IMR-90 (cell line): ENCODE measurements around the gene KCNJ10. TPM values are rescaled to one million over a fixed set of nuclear protein-coding genes. Genes with fewer than 3 reads are reported as not detected.

Source experiments
- ATAC-seq: fragments of 200-7000 bp; cut with Tn5 transposase; 2 replicates; pipeline ENCODE4 v1.9.1; 2020; ENCODE audit warnings: low read depth, mild to moderate bottlenecking, moderate library complexity
- BruUV-seq: library from RNA; stranded (reverse); fragments of 400-500 nt; replicated peaks from 2 replicates; lab custom pipeline; 2021; lab: Mats Ljungman, UMichigan
- CTCF ChIA-PET: fragments of 300-600 bp; formaldehyde crosslinking; extraction: SDS; loops from one replicate; lab custom pipeline; 2021; ENCODE audit warnings: antibody characterized with exemption; lab: Yijun Ruan, JAX
- POLR2A ChIA-PET: fragments of 300-600 bp; sonication (Branson Sonifier 250); formaldehyde crosslinking; loops from one replicate; lab custom pipeline; 2022; ENCODE audit warnings: antibody characterized with exemption; ENCODE audit not compliant: unreplicated experiment; lab: Charles Lee
- DNase-seq: peaks from one replicate; pipeline ENCODE4 v3.0.0; 2013
- H2AFZ ChIP-seq: replicated peaks from 2 replicates; pipeline ENCODE3; 2013; ENCODE audit warnings: low read length, mild to moderate bottlenecking; ENCODE audit not compliant: poor library complexity
- H2AK5ac ChIP-seq: 2 replicates; pipeline ENCODE4 v1.6.1; 2013; ENCODE audit warnings: low read depth, low read length, inconsistent platforms
- H2AK9ac ChIP-seq: replicated peaks from 2 replicates; pipeline ENCODE3; 2013; ENCODE audit warnings: mild to moderate bottlenecking, low read depth, low read length, moderate library complexity; ENCODE audit not compliant: poor library complexity
- H2BK120ac ChIP-seq: 2 replicates; pipeline ENCODE4 v1.6.1; 2013; ENCODE audit warnings: low read depth, low read length, inconsistent platforms
- H2BK15ac ChIP-seq: 3 replicates; pipeline ENCODE4 v1.6.1; 2013; ENCODE audit warnings: low read depth, low read length, inconsistent platforms
- H2BK20ac ChIP-seq: 2 replicates; pipeline ENCODE4 v1.6.1; 2013; ENCODE audit warnings: low read depth, mild to moderate bottlenecking, inconsistent platforms, low read length, moderate library complexity
- H2BK5ac ChIP-seq: 2 replicates; pipeline ENCODE4 v1.6.1; 2013; ENCODE audit warnings: mild to moderate bottlenecking, low read depth, low read length, inconsistent platforms; ENCODE audit not compliant: poor library complexity, severe bottlenecking
- H3K14ac ChIP-seq: replicated peaks from 2 replicates; pipeline ENCODE4 v1.6.1; 2013; ENCODE audit warnings: low read depth, low read length, inconsistent platforms
- H3K18ac ChIP-seq: 2 replicates; pipeline ENCODE4 v1.6.1; 2013; ENCODE audit warnings: low read depth, low read length, control low read depth
- H3K23ac ChIP-seq: 2 replicates; pipeline ENCODE4 v1.6.1; 2013; ENCODE audit warnings: low read depth, low read length, inconsistent platforms
- H3K27ac ChIP-seq: 2 replicates; pipeline ENCODE4 v1.5.1; 2013; ENCODE audit warnings: mild to moderate bottlenecking, control low read depth, low read length; ENCODE audit not compliant: insufficient read depth
- H3K27me3 ChIP-seq: 2 replicates; pipeline ENCODE4 v1.6.1; 2013; ENCODE audit warnings: low read length; ENCODE audit not compliant: control insufficient read depth, insufficient read depth
- H3K36me3 ChIP-seq: 2 replicates; pipeline ENCODE4 v1.6.1; 2013; ENCODE audit warnings: low read length, mixed read lengths; ENCODE audit not compliant: control insufficient read depth, insufficient read depth
- H3K4ac ChIP-seq: 2 replicates; pipeline ENCODE4 v1.6.1; 2013; ENCODE audit warnings: low read depth, low read length, inconsistent platforms
- H3K4me1 ChIP-seq: 2 replicates; pipeline ENCODE4 v1.6.1; 2013; ENCODE audit warnings: low read length, mixed read lengths; ENCODE audit not compliant: control insufficient read depth, insufficient read depth
- H3K4me2 ChIP-seq: 2 replicates; pipeline ENCODE4 v1.6.1; 2013; ENCODE audit warnings: low read depth, mild to moderate bottlenecking, control low read depth, low read length, moderate library complexity
- H3K4me3 ChIP-seq: 2 replicates; pipeline ENCODE4 v1.5.1; 2013; ENCODE audit warnings: low read depth, mild to moderate bottlenecking, control low read depth, low read length, moderate library complexity; ENCODE audit not compliant: insufficient read depth
- H3K56ac ChIP-seq: 2 replicates; pipeline ENCODE4 v1.6.1; 2013; ENCODE audit warnings: low read length, inconsistent platforms; ENCODE audit not compliant: insufficient read depth; ENCODE audit errors: extremely low read depth
- H3K79me1 ChIP-seq, 2 experiments: 2 replicates each; pipeline ENCODE4 v1.6.1; 2013; ENCODE audit warnings: low read length in 2 of 2, inconsistent platforms in 1 of 2, low read depth in 1 of 2
- H3K9ac ChIP-seq: 2 replicates; pipeline ENCODE4 v1.6.1; 2013; ENCODE audit warnings: low read depth, low read length, control low read depth
- H3K9me1 ChIP-seq: 2 replicates; pipeline ENCODE4 v1.6.1; 2013; ENCODE audit warnings: low read length, inconsistent platforms; ENCODE audit not compliant: insufficient read depth
- H3K9me3 ChIP-seq: 2 replicates; pipeline ENCODE4 v1.6.1; 2013; ENCODE audit warnings: low read length; ENCODE audit not compliant: control insufficient read depth, insufficient read depth
- H4K20me1 ChIP-seq: 2 replicates; pipeline ENCODE4 v1.6.1; 2013; ENCODE audit warnings: low read length, inconsistent platforms; ENCODE audit not compliant: insufficient read depth
- H4K5ac ChIP-seq: 2 replicates; pipeline ENCODE4 v1.6.1; 2013; ENCODE audit warnings: mild to moderate bottlenecking, low read depth, low read length, control low read depth
- H4K8ac ChIP-seq, 2 experiments: 2 replicates each; pipeline ENCODE4 v1.6.1; 2013; ENCODE audit warnings: low read depth in 2 of 2, low read length in 2 of 2, control low read depth in 1 of 2, inconsistent platforms in 1 of 2
- H4K91ac ChIP-seq: 2 replicates; pipeline ENCODE4 v1.6.1; 2013; ENCODE audit warnings: low read depth, low read length, inconsistent platforms; ENCODE audit not compliant: insufficient read depth
- CHD1 ChIP-seq: IDR thresholded peaks from 2 replicates; pipeline ENCODE4 v1.6.1; 2012; ENCODE audit warnings: low read depth, low read length, improper control_type of control experiment
- FOS ChIP-seq: fragments of 150-350 bp; IDR thresholded peaks from 2 replicates; pipeline ENCODE4 v1.6.1; 2016; ENCODE audit warnings: low read depth, low read length
- MAFK ChIP-seq: IDR thresholded peaks from 2 replicates; pipeline ENCODE4 v1.6.1; 2012; ENCODE audit warnings: low read depth, low read length, improper control_type of control experiment
- MAZ ChIP-seq: IDR thresholded peaks from 2 replicates; pipeline ENCODE4 v1.6.1; 2012; ENCODE audit warnings: low read depth, mild to moderate bottlenecking, low read length, improper control_type of control experiment, moderate library complexity, borderline replicate concordance
- MXI1 ChIP-seq: IDR thresholded peaks from 2 replicates; pipeline ENCODE4 v1.6.1; 2012; ENCODE audit warnings: low read depth, mild to moderate bottlenecking, low read length, moderate library complexity, borderline replicate concordance
- POLR2A ChIP-seq: IDR thresholded peaks from 2 replicates; pipeline ENCODE4 v1.6.1; 2012; ENCODE audit warnings: mild to moderate bottlenecking, low read depth, low read length
- RAD21 ChIP-seq: IDR thresholded peaks from 2 replicates; pipeline ENCODE4 v1.6.1; 2012; ENCODE audit warnings: low read length, improper control_type of control experiment
- RCOR1 ChIP-seq: IDR thresholded peaks from 2 replicates; pipeline ENCODE4 v1.6.1; 2012; ENCODE audit warnings: mild to moderate bottlenecking, low read length, improper control_type of control experiment; ENCODE audit not compliant: insufficient replicate concordance
- RFX5 ChIP-seq: IDR thresholded peaks from 2 replicates; pipeline ENCODE4 v1.8.0; 2012; ENCODE audit warnings: low read depth, mild to moderate bottlenecking, low read length, moderate library complexity
- SMC3 ChIP-seq: fragments of 150-350 bp; IDR thresholded peaks from 2 replicates; pipeline ENCODE4 v1.6.1; 2016; ENCODE audit warnings: low read depth, mild to moderate bottlenecking, antibody characterized with exemption, low read length, moderate library complexity
- WGBS, 2 experiments: methylation state at CpG; one replicate each; pipeline versions ENCODE4 v1.1.5 to v1.1.7; 2013; ENCODE audit warnings: missing lambda C conversion rate in 2 of 2; ENCODE audit not compliant: insufficient read length in 1 of 2; ENCODE audit errors: extremely low coverage in 2 of 2; 5-methylcytosine and 5-hydroxymethylcytosine counted together
- dilution Hi-C: fragments of 300-500 bp; cut with HindIII; formaldehyde crosslinking; loops from one replicate; pipeline ENCODE4 v1.14.3; 2018; ENCODE audit warnings: low sequenced_read_pairs; ENCODE audit not compliant: unreplicated experiment
- in situ Hi-C: fragments of 300-500 bp; cut with MboI; formaldehyde crosslinking; loops from 3 replicates; pipeline ENCODE4 v1.14.3; 2019; ENCODE audit warnings: low sequenced_read_pairs, inconsistent platforms, mixed read lengths
- intact Hi-C: fragments of 100-400 bp; cut with micrococcal nuclease; formaldehyde crosslinking; loops from 2 replicates; pipeline ENCODE4 v1.10.0; 2022
- polyA plus RNA-seq, 3 experiments: library from polyadenylated mRNA; depleted of rRNA; stranded (reverse); fragments of >200 nt; gene quantifications; 2 replicates each; pipeline ENCODE4 v1.2.3, GENCODE V29; 2012; ENCODE audit warnings: low replicate concordance in 1 of 3
- total RNA-seq: library from RNA; depleted of rRNA; stranded (reverse); fragments of >200 nt; gene quantifications from 2 replicates; pipeline ENCODE4 v1.2.3, GENCODE V29; 2012
- TF ChIP-seq, protein P1 (sequence below): conservative IDR thresholded peaks from 2 replicates; pipeline ENCODE4 v1.5.1; 2012; ENCODE audit warnings: mild to moderate bottlenecking, low read depth, low read length, improper control_type of control experiment
- TF ChIP-seq, protein P2 (sequence below): fragments of 150-350 bp; IDR thresholded peaks from 2 replicates; pipeline ENCODE4 v1.6.1; 2017; ENCODE audit warnings: mild to moderate bottlenecking, antibody characterized with exemption, low read length, low read depth

The KCNJ10 gene
- total and polyA plus RNA-seq, 2 of the 4 experiments (the other 2 are of a cell fraction), result not detected

DNA sequence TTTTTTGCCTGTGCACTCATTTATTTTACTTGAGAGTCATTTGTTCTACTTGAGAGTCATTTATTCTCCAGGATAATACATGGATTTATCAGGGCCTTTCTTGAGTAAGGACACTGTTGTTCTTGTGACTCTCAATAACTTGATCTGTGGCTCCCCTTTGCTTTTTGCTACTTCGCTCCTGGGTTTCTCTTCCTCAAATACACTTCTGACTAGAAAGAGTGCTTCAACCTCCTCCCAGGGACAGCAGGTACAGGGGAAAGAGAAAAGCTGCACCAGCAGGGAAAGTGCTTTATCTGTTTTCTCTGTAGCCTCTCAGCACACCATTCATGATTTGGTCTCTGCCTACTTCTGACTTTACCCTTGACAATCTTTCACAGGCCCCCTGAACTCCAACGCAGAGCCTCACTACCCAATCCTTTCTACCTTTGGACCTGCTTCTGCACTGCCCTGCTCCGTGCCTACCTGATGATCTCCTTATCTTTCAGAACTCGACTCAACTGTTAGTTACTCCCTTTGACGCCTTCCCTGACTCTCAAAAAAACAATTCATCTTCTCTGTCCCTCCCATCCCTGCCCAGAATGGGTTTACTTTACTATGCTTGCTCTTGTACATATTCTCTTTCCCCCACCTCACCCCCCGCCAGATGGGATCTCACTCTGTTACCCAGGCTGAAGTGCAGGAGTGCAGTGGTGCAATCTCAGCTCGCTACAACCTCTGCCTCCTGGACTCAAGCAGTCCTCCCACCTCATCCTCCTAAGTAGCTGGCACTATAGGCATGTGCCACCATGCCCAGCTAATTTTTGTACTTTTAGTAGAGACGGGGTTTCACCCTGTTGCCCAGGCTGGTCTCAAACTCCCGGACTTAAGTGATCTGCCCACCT is 22.6 kb downstream of the KCNJ10 start:
- peak overlapping the region; percentile 63 for H3K4me2 ChIP-seq
- no peak overlapping the region for H3K56ac ChIP-seq
- no peak overlapping the region for H3K14ac ChIP-seq
- no peaks in the 10 kb centered on the region for H3K9me3 ChIP-seq
- no peak overlapping the region for H3K27ac ChIP-seq
- H2BK120ac ChIP-seq, result no peak overlapping the region
- in situ Hi-C loops (no loop called here), dilution Hi-C loops (no loop called here), intact Hi-C loops (loop anchor here (2.0 kb wide), 1 partner anchor 31 kb away; no protein-coding TSS in a partner anchor)
- 40% methylated on average over 6 of the region's 9 CpGs; no CpG with 5 or more reads in 1 of the 2 experiments for WGBS, 2 experiments
- H3K9ac ChIP-seq, result no peak overlapping the region
- H3K4me1 ChIP-seq, result no peaks in the 10 kb centered on the region
- H4K91ac ChIP-seq, result no peak overlapping the region
- TF ChIP-seq SMC3, result no peak
- no peak for TF ChIP-seq RFX5
- TF ChIP-seq CHD1, result no peak
- TF ChIP-seq RAD21, result no peak
- no peak for TF ChIP-seq MAFK
- no peak for TF ChIP-seq MAZ
- TF ChIP-seq POLR2A, result no peak
- TF ChIP-seq, protein P1, sequence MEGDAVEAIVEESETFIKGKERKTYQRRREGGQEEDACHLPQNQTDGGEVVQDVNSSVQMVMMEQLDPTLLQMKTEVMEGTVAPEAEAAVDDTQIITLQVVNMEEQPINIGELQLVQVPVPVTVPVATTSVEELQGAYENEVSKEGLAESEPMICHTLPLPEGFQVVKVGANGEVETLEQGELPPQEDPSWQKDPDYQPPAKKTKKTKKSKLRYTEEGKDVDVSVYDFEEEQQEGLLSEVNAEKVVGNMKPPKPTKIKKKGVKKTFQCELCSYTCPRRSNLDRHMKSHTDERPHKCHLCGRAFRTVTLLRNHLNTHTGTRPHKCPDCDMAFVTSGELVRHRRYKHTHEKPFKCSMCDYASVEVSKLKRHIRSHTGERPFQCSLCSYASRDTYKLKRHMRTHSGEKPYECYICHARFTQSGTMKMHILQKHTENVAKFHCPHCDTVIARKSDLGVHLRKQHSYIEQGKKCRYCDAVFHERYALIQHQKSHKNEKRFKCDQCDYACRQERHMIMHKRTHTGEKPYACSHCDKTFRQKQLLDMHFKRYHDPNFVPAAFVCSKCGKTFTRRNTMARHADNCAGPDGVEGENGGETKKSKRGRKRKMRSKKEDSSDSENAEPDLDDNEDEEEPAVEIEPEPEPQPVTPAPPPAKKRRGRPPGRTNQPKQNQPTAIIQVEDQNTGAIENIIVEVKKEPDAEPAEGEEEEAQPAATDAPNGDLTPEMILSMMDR, result no peak
- TF ChIP-seq, protein P2, sequence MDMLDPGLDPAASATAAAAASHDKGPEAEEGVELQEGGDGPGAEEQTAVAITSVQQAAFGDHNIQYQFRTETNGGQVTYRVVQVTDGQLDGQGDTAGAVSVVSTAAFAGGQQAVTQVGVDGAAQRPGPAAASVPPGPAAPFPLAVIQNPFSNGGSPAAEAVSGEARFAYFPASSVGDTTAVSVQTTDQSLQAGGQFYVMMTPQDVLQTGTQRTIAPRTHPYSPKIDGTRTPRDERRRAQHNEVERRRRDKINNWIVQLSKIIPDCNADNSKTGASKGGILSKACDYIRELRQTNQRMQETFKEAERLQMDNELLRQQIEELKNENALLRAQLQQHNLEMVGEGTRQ, result no peak
- no peak for TF ChIP-seq FOS
- TF ChIP-seq RCOR1, result no peak
- TF ChIP-seq MXI1, result no peak
- no peak for ATAC-seq
- H4K20me1 ChIP-seq, result no peaks in the 10 kb centered on the region
- no TSS peak for BruUV-seq
- H2BK15ac ChIP-seq, result no peak overlapping the region
- H2AFZ ChIP-seq, result peak overlapping the region; percentile 35
- no peak overlapping the region for H3K18ac ChIP-seq
- H4K8ac ChIP-seq, result no peak overlapping the region
- no peak overlapping the region for H4K5ac ChIP-seq
- no peak overlapping the region for H2AK5ac ChIP-seq
- H3K9me1 ChIP-seq, result no peaks in the 10 kb centered on the region
- POLR2A ChIA-PET, result no interaction called here
- H3K23ac ChIP-seq, result no peak overlapping the region
- H2AK9ac ChIP-seq, result no peak overlapping the region
- H2BK20ac ChIP-seq, result no peak overlapping the region
- no peak for DNase-seq
- H3K4me3 ChIP-seq, result no peak overlapping the region
- CTCF ChIA-PET, result interaction anchor here (0.5 to 2.7 kb wide), 10 partner anchors 10 to 330 kb away, joined by 3 to 16 read pairs (median 5); partner anchors contain the start of gene PIGM
- no peak overlapping the region for H3K4ac ChIP-seq
- no peak overlapping the region for H2BK5ac ChIP-seq
- H3K36me3 ChIP-seq, result no peaks in the 10 kb centered on the region
- peaks cover 42% of the 10 kb centered on the region for H3K27me3 ChIP-seq
- H3K79me1 ChIP-seq, result no peaks in the 10 kb centered on the region
